ENCODE measurements around the gene PPP4R3A. TPM values are rescaled to one million over a fixed set of nuclear protein-coding genes. Genes with fewer than 3 reads are reported as not detected.

Gene PPP4R3A
- total RNA-seq, 2 donors from 2014 or later: 57.5 to 104 TPM

DNA sequence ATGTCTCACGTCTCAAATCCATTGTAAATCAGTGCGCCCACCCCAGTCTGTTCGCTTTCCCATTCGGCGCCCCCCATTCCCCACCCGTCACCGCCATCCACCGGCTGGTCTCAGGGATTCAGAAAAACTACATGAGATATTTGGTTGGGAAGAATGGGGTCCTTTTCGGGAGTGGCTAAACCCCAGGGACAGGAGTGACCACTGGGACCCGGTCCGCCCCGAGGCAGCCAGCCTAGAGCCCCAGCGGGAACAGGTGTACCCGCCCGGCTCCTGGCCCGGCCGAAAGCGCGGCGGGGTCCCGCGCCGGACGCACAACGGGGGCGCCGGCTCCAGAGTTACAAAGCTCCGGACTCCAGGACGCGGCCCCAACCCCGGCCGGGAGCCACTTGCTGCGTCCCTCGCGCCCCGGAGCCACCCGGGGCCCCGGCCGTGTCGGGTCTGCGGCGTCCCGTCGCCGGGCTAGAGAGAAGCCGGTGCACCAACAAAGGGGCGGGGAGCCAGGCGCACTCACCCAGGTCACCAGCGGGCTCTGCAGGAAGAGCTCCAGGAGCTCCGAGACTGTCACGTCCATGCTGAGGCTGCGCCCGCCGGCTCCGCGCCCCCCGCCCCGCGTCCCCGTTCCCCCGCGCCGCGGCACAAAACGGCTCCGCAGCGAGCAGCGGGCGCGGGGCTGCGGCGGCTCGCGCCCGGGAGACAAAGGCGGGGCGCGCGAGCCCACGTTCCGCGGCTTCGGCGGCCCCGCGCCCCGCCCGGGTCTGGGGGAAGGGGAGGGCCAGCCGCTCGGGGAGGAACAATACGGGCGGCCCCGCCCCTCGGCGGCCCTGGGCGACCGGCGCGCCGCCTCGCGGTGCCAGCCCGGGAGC, 92.8 kb downstream of the PPP4R3A start, which contains the start of gene CCDC88C:
CCDC88C (minus strand) TSS at position 701 of the 863 bp plus-strand sequence; CDS start at position 571, 130 bp downstream.
- Histone ChIP-seq H3K27ac (no peak within 1 kb of the TSS), H3K27me3 (replicated peaks; ENCODE audit: insufficient read depth) (no peaks in the 10 kb centered on the region), H3K4me3 (peak within 1 kb of the TSS; percentile 67), H3K36me3 (no peaks in the 10 kb centered on the region), H3K4me1 (ENCODE audit: control insufficient read depth in 1 of 2, low read depth in 2 of 2) (peaks cover 6 to 14% of the 10 kb centered on the region in 2 donors), H3K9me3 (no peaks in the 10 kb centered on the region)
- DNase-seq (ENCODE audit: low spot score): no peak
- no peak for ATAC-seq (ENCODE audit: insufficient number of reproducible peaks, low FRiP score, low read depth)
- TF ChIP-seq, protein P1, sequence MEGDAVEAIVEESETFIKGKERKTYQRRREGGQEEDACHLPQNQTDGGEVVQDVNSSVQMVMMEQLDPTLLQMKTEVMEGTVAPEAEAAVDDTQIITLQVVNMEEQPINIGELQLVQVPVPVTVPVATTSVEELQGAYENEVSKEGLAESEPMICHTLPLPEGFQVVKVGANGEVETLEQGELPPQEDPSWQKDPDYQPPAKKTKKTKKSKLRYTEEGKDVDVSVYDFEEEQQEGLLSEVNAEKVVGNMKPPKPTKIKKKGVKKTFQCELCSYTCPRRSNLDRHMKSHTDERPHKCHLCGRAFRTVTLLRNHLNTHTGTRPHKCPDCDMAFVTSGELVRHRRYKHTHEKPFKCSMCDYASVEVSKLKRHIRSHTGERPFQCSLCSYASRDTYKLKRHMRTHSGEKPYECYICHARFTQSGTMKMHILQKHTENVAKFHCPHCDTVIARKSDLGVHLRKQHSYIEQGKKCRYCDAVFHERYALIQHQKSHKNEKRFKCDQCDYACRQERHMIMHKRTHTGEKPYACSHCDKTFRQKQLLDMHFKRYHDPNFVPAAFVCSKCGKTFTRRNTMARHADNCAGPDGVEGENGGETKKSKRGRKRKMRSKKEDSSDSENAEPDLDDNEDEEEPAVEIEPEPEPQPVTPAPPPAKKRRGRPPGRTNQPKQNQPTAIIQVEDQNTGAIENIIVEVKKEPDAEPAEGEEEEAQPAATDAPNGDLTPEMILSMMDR (IDR thresholded peaks at IDR 0.05): no peak

DNA sequence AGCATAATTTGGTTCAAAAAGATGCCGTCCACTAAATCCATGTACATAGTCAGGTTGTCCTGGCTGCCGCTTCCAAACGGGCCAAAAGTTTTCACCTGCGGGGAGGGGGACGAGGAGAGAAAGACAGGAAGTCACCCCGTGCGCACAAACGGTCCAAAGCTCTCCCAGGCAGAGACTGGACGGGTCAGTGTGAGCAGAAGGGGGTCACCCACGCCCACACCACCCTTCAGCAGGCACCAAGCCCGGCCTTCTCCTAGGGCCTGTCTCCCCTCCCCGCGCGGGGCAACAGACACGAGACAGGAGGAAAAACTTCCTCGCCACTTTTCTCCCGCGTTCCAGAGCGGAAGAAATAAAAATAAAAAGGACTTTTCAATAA, 93.4 kb downstream of the PPP4R3A start:
- no peaks in the 10 kb centered on the region for H3K27me3 ChIP-seq (replicated peaks; ENCODE audit: insufficient read depth)

DNA sequence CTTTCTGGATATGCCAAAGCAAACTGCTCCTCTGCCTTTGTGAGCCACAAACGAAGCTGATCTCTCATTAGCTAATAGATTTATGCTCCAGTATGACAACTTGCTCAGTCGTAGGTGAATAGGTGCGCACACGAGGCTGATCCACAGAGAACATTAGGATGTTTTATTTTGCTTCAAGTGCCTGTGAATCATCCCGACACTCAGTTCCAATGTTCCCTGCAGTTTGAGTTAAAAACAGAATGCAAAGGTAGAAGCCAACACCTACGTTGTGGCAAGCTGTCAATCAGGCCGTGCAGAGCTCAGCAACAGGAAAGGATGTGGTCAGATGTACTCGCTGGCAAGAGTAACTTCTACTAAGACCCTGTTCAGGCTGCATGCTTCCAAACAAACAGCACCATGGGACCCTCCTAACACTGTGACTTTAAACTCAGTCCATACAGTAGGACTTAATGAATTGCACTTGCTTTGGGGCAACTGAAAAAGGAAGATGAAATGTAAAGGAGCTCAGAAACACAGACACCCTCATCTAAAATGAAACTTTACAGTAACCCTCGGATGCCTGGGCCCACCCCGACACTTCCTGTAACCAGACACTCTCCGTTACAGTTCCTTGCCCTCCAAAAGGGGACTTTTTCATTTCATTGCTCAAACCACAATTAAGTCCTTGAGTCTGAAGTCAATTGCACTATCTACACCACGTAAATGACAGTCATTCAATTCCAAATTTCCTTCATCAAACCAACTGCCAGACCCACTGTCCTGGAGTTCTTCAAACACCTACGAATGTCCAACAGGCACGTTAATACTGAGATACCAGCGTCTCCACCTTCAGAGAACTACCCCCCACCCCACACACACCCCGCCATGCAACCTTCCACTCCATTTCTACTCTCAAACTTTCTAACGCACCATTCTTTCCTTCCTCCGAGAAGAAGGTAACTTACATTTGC, 94.0 kb downstream of the PPP4R3A start:
- Histone ChIP-seq H3K36me3 (no peaks in the 10 kb centered on the region), H3K4me3 (peak overlapping the region; percentile 67), H3K4me1 (ENCODE audit: control insufficient read depth in 1 of 2, low read depth in 2 of 2) (peaks cover 6 to 14% of the 10 kb centered on the region in 2 donors), H3K27ac (no peak overlapping the region), H3K27me3 (replicated peaks; ENCODE audit: insufficient read depth) (no peaks in the 10 kb centered on the region), H3K9me3 (no peaks in the 10 kb centered on the region)
- TF ChIP-seq, protein P1 (IDR thresholded peaks at IDR 0.05): no peak
- ATAC-seq (ENCODE audit: insufficient number of reproducible peaks, low FRiP score, low read depth) (no peak), DNase-seq (ENCODE audit: low spot score) (no peak)

More for the DNA sequence above, 93.4 kb downstream of the PPP4R3A start:
- Histone ChIP-seq H3K36me3 (no peaks in the 10 kb centered on the region), H3K4me3 (peak overlapping the region; percentile 67), H3K4me1 (ENCODE audit: control insufficient read depth in 1 of 2, low read depth in 2 of 2) (peaks cover 6 to 14% of the 10 kb centered on the region in 2 donors), H3K9me3 (no peaks in the 10 kb centered on the region), H3K27ac (no peak overlapping the region)
- no peak for DNase-seq (ENCODE audit: low spot score)
- ATAC-seq (ENCODE audit: insufficient number of reproducible peaks, low FRiP score, low read depth): no peak
- TF ChIP-seq, protein P1 (IDR thresholded peaks at IDR 0.05): no peak

DNA sequence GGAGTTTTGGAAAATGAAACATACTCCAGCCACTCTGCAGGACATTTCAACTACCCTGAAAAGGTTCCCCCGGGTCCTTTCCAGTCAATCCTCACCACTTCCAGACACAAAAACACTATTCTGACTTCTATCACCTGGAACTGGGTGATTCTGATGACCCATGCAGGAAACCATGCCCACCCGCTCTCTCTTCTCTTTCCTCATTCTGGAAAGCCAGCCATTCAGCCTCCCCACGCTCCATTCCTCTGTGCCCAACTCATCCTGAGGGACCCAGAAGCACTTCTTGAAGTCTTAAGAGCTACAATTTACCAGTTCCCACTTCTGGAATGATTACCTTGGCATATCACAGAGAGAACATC, 95.7 kb downstream of the PPP4R3A start:
- H3K36me3 ChIP-seq: no peaks in the 10 kb centered on the region
- ATAC-seq (ENCODE audit: insufficient number of reproducible peaks, low FRiP score, low read depth): no peak

More for the DNA sequence above, 95.7 kb downstream of the PPP4R3A start:
- peaks cover 6 to 14% of the 10 kb centered on the region in 2 donors for H3K4me1 ChIP-seq (ENCODE audit: control insufficient read depth in 1 of 2, low read depth in 2 of 2)
- H3K9me3 ChIP-seq: no peaks in the 10 kb centered on the region
- no peak overlapping the region for H3K27ac ChIP-seq
- TF ChIP-seq, protein P1 (IDR thresholded peaks at IDR 0.05): no peak
- DNase-seq (ENCODE audit: low spot score): no peak
- no peak overlapping the region for H3K4me3 ChIP-seq
- no peaks in the 10 kb centered on the region for H3K27me3 ChIP-seq (replicated peaks; ENCODE audit: insufficient read depth)

Measured in thoracic aorta (tissue), 2 donors.